IPS-18c (cell line): ENCODE measurements around the gene CDH4.

Experiments
- H3K4me3 ChIP-seq: 2 replicates; pipeline ENCODE4 v1.7.0; 2013; ENCODE audit warnings: low read depth, mild to moderate bottlenecking, low read length, moderate library complexity; ENCODE audit not compliant: insufficient read depth
- H3K9me3 ChIP-seq: one replicate; pipeline ENCODE4 v1.6.1; 2013; ENCODE audit warnings: mild to moderate bottlenecking, low read length, moderate library complexity; ENCODE audit not compliant: control insufficient read depth, insufficient read depth

Gene CDH4

GRCh38 chr20:61665528-61666470 is 413.7 kb downstream of the CDH4 start:
- H3K9me3 ChIP-seq, result no peaks in the 10 kb centered on the region

GRCh38 chr20:61666471-61666832 is 414.4 kb downstream of the CDH4 start:
- Histone ChIP-seq H3K4me3 (no peak overlapping the region), H3K9me3 (no peaks in the 10 kb centered on the region)

More at GRCh38 chr20:61665528-61666470, 413.7 kb downstream of the CDH4 start:
- H3K4me3 ChIP-seq, result no peak overlapping the region

GRCh38 chr20:61667056-61667792 is 415.2 kb downstream of the CDH4 start:
- no peak overlapping the region for H3K4me3 ChIP-seq
- no peaks in the 10 kb centered on the region for H3K9me3 ChIP-seq

GRCh38 chr20:61668065-61668650 is 416.1 kb downstream of the CDH4 start:
- Histone ChIP-seq H3K9me3 (no peaks in the 10 kb centered on the region), H3K4me3 (no peak overlapping the region)

- Histone ChIP-seq H3K4me3 (no peak overlapping the region; the same call in 1 of the 2 replicates), H3K9me3 (no peaks in the 10 kb centered on the region)
Measured at GRCh38 chr20:61668771-61669503, 416.9 kb downstream of the CDH4 start.

- no peak overlapping the region for H3K4me3 ChIP-seq
Measured at GRCh38 chr20:61670274-61670673, 418.2 kb downstream of the CDH4 start.

GRCh38 chr20:61671559-61671958 is 419.5 kb downstream of the CDH4 start:
- no peak overlapping the region for H3K4me3 ChIP-seq
- H3K9me3 ChIP-seq, result no peaks in the 10 kb centered on the region

More at GRCh38 chr20:61670274-61670673, 418.2 kb downstream of the CDH4 start:
- no peaks in the 10 kb centered on the region for H3K9me3 ChIP-seq

GRCh38 chr20:61673152-61673847 is 421.2 kb downstream of the CDH4 start:
- no peaks in the 10 kb centered on the region for H3K9me3 ChIP-seq

GRCh38 chr20:61674121-61674520 is 422.1 kb downstream of the CDH4 start:
- H3K4me3 ChIP-seq, result no peak overlapping the region

More at GRCh38 chr20:61673152-61673847, 421.2 kb downstream of the CDH4 start:
- no peak overlapping the region for H3K4me3 ChIP-seq

GRCh38 chr20:61674688-61675087 is 422.6 kb downstream of the CDH4 start:
- Histone ChIP-seq H3K4me3 (no peak overlapping the region), H3K9me3 (no peaks in the 10 kb centered on the region)

More at GRCh38 chr20:61674121-61674520, 422.1 kb downstream of the CDH4 start:
- H3K9me3 ChIP-seq, result no peaks in the 10 kb centered on the region

GRCh38 chr20:61677928-61678327 is 425.9 kb downstream of the CDH4 start:
- H3K4me3 ChIP-seq, result no peak overlapping the region
- H3K9me3 ChIP-seq, result no peaks in the 10 kb centered on the region

GRCh38 chr20:61678437-61678836 is 426.4 kb downstream of the CDH4 start:
- Histone ChIP-seq H3K4me3 (no peak overlapping the region), H3K9me3 (no peaks in the 10 kb centered on the region)

GRCh38 chr20:61679473-61679872 is 427.4 kb downstream of the CDH4 start:
- Histone ChIP-seq H3K9me3 (no peaks in the 10 kb centered on the region), H3K4me3 (no peak overlapping the region)

- no peak overlapping the region for H3K4me3 ChIP-seq
- no peaks in the 10 kb centered on the region for H3K9me3 ChIP-seq
Measured at GRCh38 chr20:61680096-61680495, 428.0 kb downstream of the CDH4 start.

- no peak overlapping the region for H3K4me3 ChIP-seq
- no peaks in the 10 kb centered on the region for H3K9me3 ChIP-seq
Measured at GRCh38 chr20:61682114-61682995, 430.3 kb downstream of the CDH4 start.
